ENCODE results near the gene CDKN2AIP. TPM values are rescaled to one million over a fixed set of nuclear protein-coding genes. Genes with fewer than 3 reads are reported as not detected.

The CDKN2AIP gene
- total RNA-seq, 1 donor from 2014 or later, result 15.9 TPM

- Mint-ChIP-seq H3K36me3 (ENCODE audit: unreplicated experiment) (no peaks in the 10 kb centered on the region), H3K27ac (ENCODE audit: unreplicated experiment) (no peak overlapping the region), H3K27me3 (ENCODE audit: unreplicated experiment) (peaks cover under 1% of the 10 kb centered on the region)
Observed at GRCh38 chr4:183412821-183413220, 31.6 kb upstream of the CDKN2AIP start.

GRCh38 chr4:183413234-183414200, 30.9 kb upstream of the CDKN2AIP start:
- Mint-ChIP-seq H3K27ac (ENCODE audit: unreplicated experiment) (no peak overlapping the region), H3K4me3 (ENCODE audit: unreplicated experiment) (no peak overlapping the region), H3K36me3 (ENCODE audit: unreplicated experiment) (no peaks in the 10 kb centered on the region), H3K4me1 (ENCODE audit: low read depth, unreplicated experiment) (peaks cover 7% of the 10 kb centered on the region), H3K9me3 (ENCODE audit: unreplicated experiment) (peaks cover 8% of the 10 kb centered on the region), H3K27me3 (ENCODE audit: unreplicated experiment) (no peaks in the 10 kb centered on the region)
- TF ChIP-seq, protein P1, sequence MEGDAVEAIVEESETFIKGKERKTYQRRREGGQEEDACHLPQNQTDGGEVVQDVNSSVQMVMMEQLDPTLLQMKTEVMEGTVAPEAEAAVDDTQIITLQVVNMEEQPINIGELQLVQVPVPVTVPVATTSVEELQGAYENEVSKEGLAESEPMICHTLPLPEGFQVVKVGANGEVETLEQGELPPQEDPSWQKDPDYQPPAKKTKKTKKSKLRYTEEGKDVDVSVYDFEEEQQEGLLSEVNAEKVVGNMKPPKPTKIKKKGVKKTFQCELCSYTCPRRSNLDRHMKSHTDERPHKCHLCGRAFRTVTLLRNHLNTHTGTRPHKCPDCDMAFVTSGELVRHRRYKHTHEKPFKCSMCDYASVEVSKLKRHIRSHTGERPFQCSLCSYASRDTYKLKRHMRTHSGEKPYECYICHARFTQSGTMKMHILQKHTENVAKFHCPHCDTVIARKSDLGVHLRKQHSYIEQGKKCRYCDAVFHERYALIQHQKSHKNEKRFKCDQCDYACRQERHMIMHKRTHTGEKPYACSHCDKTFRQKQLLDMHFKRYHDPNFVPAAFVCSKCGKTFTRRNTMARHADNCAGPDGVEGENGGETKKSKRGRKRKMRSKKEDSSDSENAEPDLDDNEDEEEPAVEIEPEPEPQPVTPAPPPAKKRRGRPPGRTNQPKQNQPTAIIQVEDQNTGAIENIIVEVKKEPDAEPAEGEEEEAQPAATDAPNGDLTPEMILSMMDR (IDR thresholded peaks at IDR 0.05; ENCODE audit: partially characterized antibody, unreplicated experiment), result no peak
- DNase-seq, result no peak

More at GRCh38 chr4:183412821-183413220, 31.6 kb upstream of the CDKN2AIP start:
- TF ChIP-seq, protein P1 (IDR thresholded peaks at IDR 0.05; ENCODE audit: partially characterized antibody, unreplicated experiment), result no peak
- no peak overlapping the region for H3K4me3 Mint-ChIP-seq (ENCODE audit: unreplicated experiment)
- DNase-seq, result no peak
- peaks cover 9% of the 10 kb centered on the region for H3K4me1 Mint-ChIP-seq (ENCODE audit: low read depth, unreplicated experiment)
- H3K9me3 Mint-ChIP-seq (ENCODE audit: unreplicated experiment), result peaks cover 8% of the 10 kb centered on the region

DNA sequence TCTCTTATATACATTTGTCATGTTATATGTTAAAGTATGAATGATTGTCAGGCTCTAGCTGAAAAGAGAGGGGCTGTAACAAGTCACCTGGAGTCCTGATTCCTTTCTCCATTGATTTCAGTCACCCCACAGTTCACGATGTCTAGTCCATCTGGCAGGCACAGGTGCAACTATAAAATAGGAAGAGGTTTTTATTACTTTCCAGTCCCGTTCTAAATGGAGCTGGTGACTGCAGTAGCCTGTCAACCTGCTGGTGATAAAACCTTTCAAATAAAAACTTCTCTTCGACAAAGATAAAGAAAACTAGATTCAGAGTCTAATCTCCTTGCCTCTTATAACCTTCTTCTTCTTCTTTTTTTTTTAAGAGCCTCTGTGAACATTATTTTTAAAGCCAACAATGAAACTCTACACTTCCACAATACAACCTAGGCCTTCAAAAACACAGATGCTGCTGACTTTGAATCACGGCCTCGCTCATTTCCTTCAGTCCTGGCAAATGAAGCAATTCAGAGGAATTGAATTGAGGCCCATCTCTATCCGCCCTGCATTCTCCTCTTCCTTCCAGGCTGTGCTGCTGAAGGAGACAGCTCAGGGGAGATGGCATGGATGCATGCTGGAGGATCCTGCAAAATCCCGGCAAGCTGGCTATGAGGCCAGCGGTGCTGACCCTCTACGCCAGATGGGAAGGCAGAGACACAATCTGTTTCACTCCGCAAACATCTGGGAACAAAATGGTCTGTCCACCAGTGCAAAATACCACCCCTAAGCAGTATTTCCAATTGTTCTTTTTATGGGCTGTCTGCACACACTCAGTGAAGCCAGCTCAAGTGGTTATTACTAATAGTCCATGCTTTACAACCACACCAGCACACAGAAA, 27.3 kb upstream of the CDKN2AIP start:
- Mint-ChIP-seq H3K36me3 (ENCODE audit: unreplicated experiment) (no peaks in the 10 kb centered on the region), H3K27me3 (ENCODE audit: unreplicated experiment) (peaks cover 4% of the 10 kb centered on the region), H3K4me1 (ENCODE audit: low read depth, unreplicated experiment) (peaks cover 7% of the 10 kb centered on the region), H3K4me3 (ENCODE audit: unreplicated experiment) (no peak overlapping the region), H3K9me3 (ENCODE audit: unreplicated experiment) (peaks cover 5% of the 10 kb centered on the region), H3K27ac (ENCODE audit: unreplicated experiment) (peak overlapping the region; percentile 76)
- DNase-seq, result no peak
- TF ChIP-seq, protein P1 (IDR thresholded peaks at IDR 0.05; ENCODE audit: partially characterized antibody, unreplicated experiment), result no peak

DNA sequence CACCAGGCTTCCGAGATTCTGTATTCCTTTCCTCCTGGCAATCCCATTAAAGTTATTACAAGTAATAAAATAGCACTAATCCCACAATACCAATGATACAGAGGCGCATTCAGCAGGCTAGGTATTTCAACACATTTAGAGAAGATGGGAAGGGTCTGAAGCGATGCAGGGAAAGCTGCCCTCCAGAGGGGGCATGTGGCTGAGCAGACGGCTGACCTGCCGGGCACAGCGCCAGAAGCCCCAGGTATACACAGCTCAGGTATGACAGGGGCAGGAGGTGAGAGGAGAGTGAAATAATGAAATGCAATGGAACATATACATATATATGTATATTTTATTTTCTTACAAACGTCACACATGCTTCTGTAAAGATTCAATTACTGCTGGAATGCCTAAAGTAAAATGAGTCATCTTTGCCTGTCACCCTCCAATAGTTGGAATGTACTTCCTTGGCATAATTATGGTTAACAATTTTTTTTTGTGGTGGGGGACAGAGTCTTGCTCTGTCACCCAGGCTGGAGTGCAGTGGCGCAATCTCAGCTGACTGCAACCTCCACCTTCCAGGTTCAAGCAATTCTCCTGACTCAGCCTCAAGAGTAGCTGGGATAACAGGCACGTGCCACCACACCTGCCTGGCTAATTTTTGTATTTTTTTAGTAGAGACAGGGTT, 21.3 kb upstream of the CDKN2AIP start:
- H3K4me1 Mint-ChIP-seq (ENCODE audit: low read depth, unreplicated experiment), result no peaks in the 10 kb centered on the region
- H3K36me3 Mint-ChIP-seq (ENCODE audit: unreplicated experiment), result no peaks in the 10 kb centered on the region
- no peak overlapping the region for H3K27ac Mint-ChIP-seq (ENCODE audit: unreplicated experiment)
- no peak for DNase-seq
- no peaks in the 10 kb centered on the region for H3K9me3 Mint-ChIP-seq (ENCODE audit: unreplicated experiment)
- H3K27me3 Mint-ChIP-seq (ENCODE audit: unreplicated experiment), result peaks cover 6% of the 10 kb centered on the region
- H3K4me3 Mint-ChIP-seq (ENCODE audit: unreplicated experiment), result no peak overlapping the region
- TF ChIP-seq, protein P1 (IDR thresholded peaks at IDR 0.05; ENCODE audit: partially characterized antibody, unreplicated experiment), result no peak
